ENCODE results near the gene C13orf42. TPM values are rescaled to one million over a fixed set of nuclear protein-coding genes. Genes with fewer than 3 reads are reported as not detected.

C13orf42 gene
- total RNA-seq, 1 donor: not detected

- H3K4me3 ChIP-seq (ENCODE audit: low read depth, low read length): no peak overlapping the region
- no peak for DNase-seq (ENCODE audit: low read depth)
- TF ChIP-seq CTCF (IDR thresholded peaks at IDR 0.05; ENCODE audit: insufficient read depth, low read depth, low read length): no peak
Observed at GRCh38 chr13:51041710-51042109, 69.4 kb downstream of the C13orf42 start.

GRCh38 chr13:51041126-51041525 lies 69.9 kb downstream of the C13orf42 start:
- no peak overlapping the region for H3K4me3 ChIP-seq (ENCODE audit: low read depth, low read length)

GRCh38 chr13:51040431-51040830 lies 70.6 kb downstream of the C13orf42 start:
- no peak for TF ChIP-seq CTCF (IDR thresholded peaks at IDR 0.05; ENCODE audit: insufficient read depth, low read depth, low read length)
- no peak for DNase-seq (ENCODE audit: low read depth)
- H3K4me3 ChIP-seq (ENCODE audit: low read depth, low read length): no peak overlapping the region

More at GRCh38 chr13:51041126-51041525, 69.9 kb downstream of the C13orf42 start:
- TF ChIP-seq CTCF (IDR thresholded peaks at IDR 0.05; ENCODE audit: insufficient read depth, low read depth, low read length): no peak
- no peak for DNase-seq (ENCODE audit: low read depth)

GRCh38 chr13:51036418-51036817 lies 74.7 kb downstream of the C13orf42 start:
- TF ChIP-seq CTCF (IDR thresholded peaks at IDR 0.05; ENCODE audit: insufficient read depth, low read depth, low read length): no peak
- no peak for DNase-seq (ENCODE audit: low read depth)
- no peak overlapping the region for H3K4me3 ChIP-seq (ENCODE audit: low read depth, low read length)

- TF ChIP-seq CTCF (IDR thresholded peaks at IDR 0.05; ENCODE audit: insufficient read depth, low read depth, low read length): no peak
- H3K4me3 ChIP-seq (ENCODE audit: low read depth, low read length): no peak overlapping the region
- no peak for DNase-seq (ENCODE audit: low read depth)
Observed at GRCh38 chr13:51035978-51036377, 75.1 kb downstream of the C13orf42 start.

GRCh38 chr13:51035469-51035868 lies 75.6 kb downstream of the C13orf42 start:
- no peak for TF ChIP-seq CTCF (IDR thresholded peaks at IDR 0.05; ENCODE audit: insufficient read depth, low read depth, low read length)
- DNase-seq (ENCODE audit: low read depth): no peak

GRCh38 chr13:51034906-51035305 lies 76.2 kb downstream of the C13orf42 start:
- TF ChIP-seq CTCF (IDR thresholded peaks at IDR 0.05; ENCODE audit: insufficient read depth, low read depth, low read length): no peak
- no peak for DNase-seq (ENCODE audit: low read depth)
- no peak overlapping the region for H3K4me3 ChIP-seq (ENCODE audit: low read depth, low read length)

More at GRCh38 chr13:51035469-51035868, 75.6 kb downstream of the C13orf42 start:
- no peak overlapping the region for H3K4me3 ChIP-seq (ENCODE audit: low read depth, low read length)

All from fibroblast of villous mesenchyme (primary cell).